Measurements from ENCODE around the gene TTF2. TPM values are rescaled to one million over a fixed set of nuclear protein-coding genes. Genes with fewer than 3 reads are reported as not detected.

The TTF2 gene
- total RNA-seq, 1 experiment from 2014 or later, result 91.4 TPM

DNA sequence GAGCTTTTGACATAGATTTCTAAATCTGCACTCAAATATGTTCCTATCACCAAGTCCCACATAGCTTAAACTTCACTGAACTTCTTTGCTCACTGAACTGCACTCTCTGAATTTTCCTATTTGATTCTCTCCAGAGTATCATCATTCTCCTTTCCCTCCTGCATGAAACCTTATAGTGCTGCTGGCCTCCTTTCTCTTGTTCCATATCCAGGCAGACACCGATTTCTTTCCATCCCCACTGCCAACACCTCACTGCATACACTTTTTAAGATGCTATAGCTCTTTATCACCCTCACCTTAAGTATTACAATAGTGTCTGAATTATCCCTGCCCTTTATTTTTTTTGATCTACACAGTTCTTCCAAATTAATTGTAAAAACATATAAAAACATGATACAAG is 64.5 kb downstream of the TTF2 start:
- POLR2A ChIA-PET (ENCODE audit: low non-redundant PET), result no interaction called here
- no peak for DNase-seq (ENCODE audit: low spot score)
- no peak for TF ChIP-seq EZH2 (IDR thresholded peaks at IDR 0.05; ENCODE audit: borderline replicate concordance, low read depth, low read length, poor library complexity, severe bottlenecking)
- TF ChIP-seq, protein P1, sequence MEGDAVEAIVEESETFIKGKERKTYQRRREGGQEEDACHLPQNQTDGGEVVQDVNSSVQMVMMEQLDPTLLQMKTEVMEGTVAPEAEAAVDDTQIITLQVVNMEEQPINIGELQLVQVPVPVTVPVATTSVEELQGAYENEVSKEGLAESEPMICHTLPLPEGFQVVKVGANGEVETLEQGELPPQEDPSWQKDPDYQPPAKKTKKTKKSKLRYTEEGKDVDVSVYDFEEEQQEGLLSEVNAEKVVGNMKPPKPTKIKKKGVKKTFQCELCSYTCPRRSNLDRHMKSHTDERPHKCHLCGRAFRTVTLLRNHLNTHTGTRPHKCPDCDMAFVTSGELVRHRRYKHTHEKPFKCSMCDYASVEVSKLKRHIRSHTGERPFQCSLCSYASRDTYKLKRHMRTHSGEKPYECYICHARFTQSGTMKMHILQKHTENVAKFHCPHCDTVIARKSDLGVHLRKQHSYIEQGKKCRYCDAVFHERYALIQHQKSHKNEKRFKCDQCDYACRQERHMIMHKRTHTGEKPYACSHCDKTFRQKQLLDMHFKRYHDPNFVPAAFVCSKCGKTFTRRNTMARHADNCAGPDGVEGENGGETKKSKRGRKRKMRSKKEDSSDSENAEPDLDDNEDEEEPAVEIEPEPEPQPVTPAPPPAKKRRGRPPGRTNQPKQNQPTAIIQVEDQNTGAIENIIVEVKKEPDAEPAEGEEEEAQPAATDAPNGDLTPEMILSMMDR (conservative IDR thresholded peaks at IDR 0.05; ENCODE audit: low read depth, low read length), result no peak
- no peak overlapping the region for H3K4me3 ChIP-seq (ENCODE audit: low read depth, low read length, poor library complexity, severe bottlenecking)
- H3K9me3 ChIP-seq (ENCODE audit: low read depth, low read length, poor library complexity, severe bottlenecking), result no peaks in the 10 kb centered on the region
- no peak overlapping the region for H3K27ac ChIP-seq (ENCODE audit: low read depth, low read length, poor library complexity, severe bottlenecking)
- BruUV-seq (replicated peaks), result no TSS peak
- intact Hi-C loops (cut with micrococcal nuclease; ENCODE audit: unreplicated experiment), result loop anchor here (5.0 kb wide), 1 partner anchor 57 kb away; no protein-coding TSS in a partner anchor
- CTCF ChIA-PET, result no interaction called here
- peaks cover 8% of the 10 kb centered on the region for H3K27me3 ChIP-seq (replicated peaks; ENCODE audit: insufficient read depth, low read depth, low read length, poor library complexity)
- no peaks in the 10 kb centered on the region for H3K4me1 ChIP-seq (ENCODE audit: insufficient read depth, low read length, poor library complexity, severe bottlenecking)
- no peaks in the 10 kb centered on the region for H3K36me3 ChIP-seq (ENCODE audit: insufficient read depth, low read length, poor library complexity, severe bottlenecking)

DNA sequence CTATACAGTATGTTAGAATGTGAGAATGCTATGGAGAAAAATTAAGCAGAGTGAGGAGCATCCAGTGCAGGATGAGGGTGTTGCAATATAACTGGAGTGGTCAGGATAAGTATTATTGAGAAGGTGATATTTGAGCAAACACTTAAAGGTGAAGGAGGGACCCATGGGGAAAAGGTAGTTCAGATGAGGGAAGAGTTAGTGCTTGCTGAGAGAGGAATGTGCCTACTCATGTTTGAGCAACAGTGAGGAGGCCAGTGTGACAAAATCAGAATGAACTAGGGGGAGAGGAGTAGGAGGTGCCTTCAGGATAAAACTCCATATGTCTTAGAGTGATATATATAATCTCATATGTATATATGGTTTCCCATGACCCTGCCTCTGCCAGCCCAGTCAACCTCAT is 67.7 kb downstream of the TTF2 start:
- intact Hi-C loops (cut with micrococcal nuclease; ENCODE audit: unreplicated experiment), result no loop called here
- DNase-seq (ENCODE audit: low spot score), result no peak
- H3K4me3 ChIP-seq (ENCODE audit: low read depth, low read length, poor library complexity, severe bottlenecking), result no peak overlapping the region
- no peaks in the 10 kb centered on the region for H3K9me3 ChIP-seq (ENCODE audit: low read depth, low read length, poor library complexity, severe bottlenecking)
- peaks cover 8% of the 10 kb centered on the region for H3K27me3 ChIP-seq (replicated peaks; ENCODE audit: insufficient read depth, low read depth, low read length, poor library complexity)
- BruUV-seq (replicated peaks), result no TSS peak
- POLR2A ChIA-PET (ENCODE audit: low non-redundant PET), result no interaction called here
- H3K27ac ChIP-seq (ENCODE audit: low read depth, low read length, poor library complexity, severe bottlenecking), result no peak overlapping the region
- TF ChIP-seq, protein P1 (conservative IDR thresholded peaks at IDR 0.05; ENCODE audit: low read depth, low read length), result no peak
- TF ChIP-seq EZH2 (IDR thresholded peaks at IDR 0.05; ENCODE audit: borderline replicate concordance, low read depth, low read length, poor library complexity, severe bottlenecking), result no peak
- no peaks in the 10 kb centered on the region for H3K4me1 ChIP-seq (ENCODE audit: insufficient read depth, low read length, poor library complexity, severe bottlenecking)
- CTCF ChIA-PET, result interaction anchor here (2.1 kb wide), 1 partner anchor 157 kb away, joined by 18 read pairs; no protein-coding TSS in a partner anchor
- H3K36me3 ChIP-seq (ENCODE audit: insufficient read depth, low read length, poor library complexity, severe bottlenecking), result no peaks in the 10 kb centered on the region

DNA sequence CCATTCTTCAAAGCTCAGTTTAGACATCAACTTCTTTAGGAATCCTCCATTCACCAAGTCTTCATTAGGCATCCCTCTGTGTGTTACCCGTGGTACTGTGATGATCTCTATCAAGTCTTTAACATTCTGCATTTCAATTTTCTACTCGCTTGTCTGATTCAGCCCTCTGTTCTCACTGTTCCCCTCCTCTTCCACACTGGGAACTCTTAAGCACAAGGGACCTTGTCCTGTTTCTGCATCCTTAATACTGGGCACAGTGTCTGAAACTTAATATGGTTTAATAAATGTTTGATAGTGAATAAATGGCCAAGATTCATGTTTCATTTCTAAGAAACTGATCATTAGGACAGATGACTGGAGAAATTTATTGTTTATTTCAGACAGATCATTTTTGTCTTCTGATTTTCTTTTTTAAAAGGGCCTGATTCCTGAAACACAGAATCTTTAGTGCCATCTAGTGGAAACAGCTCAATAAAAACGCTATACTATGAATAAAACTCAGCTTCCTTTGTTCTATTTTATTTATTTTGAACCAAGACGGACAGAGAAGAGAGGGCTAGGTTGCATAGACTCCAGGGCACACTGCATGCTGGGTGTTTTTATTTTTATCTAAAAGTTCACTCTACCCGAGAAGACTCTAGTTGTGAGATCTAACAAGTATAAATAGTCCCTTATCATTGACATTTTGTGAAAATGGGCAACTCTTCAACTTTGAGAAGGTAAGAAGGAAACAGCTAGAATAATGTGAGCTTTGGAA is 68.4 kb downstream of the TTF2 start:
- CTCF ChIA-PET, result interaction anchor here (0.8 to 2.1 kb wide), 7 partner anchors 13 to 533 kb away, joined by 3 to 18 read pairs (median 3); no protein-coding TSS in a partner anchor
- peak; percentile 61 for DNase-seq (ENCODE audit: low spot score)

More for the DNA sequence above, 68.4 kb downstream of the TTF2 start:
- no TSS peak for BruUV-seq (replicated peaks)
- intact Hi-C loops (cut with micrococcal nuclease; ENCODE audit: unreplicated experiment), result no loop called here
- no peak for TF ChIP-seq EZH2 (IDR thresholded peaks at IDR 0.05; ENCODE audit: borderline replicate concordance, low read depth, low read length, poor library complexity, severe bottlenecking)
- TF ChIP-seq, protein P1 (conservative IDR thresholded peaks at IDR 0.05; ENCODE audit: low read depth, low read length), result peak; percentile 68
- Histone ChIP-seq H3K4me1 (ENCODE audit: insufficient read depth, low read length, poor library complexity, severe bottlenecking) (no peaks in the 10 kb centered on the region), H3K9me3 (ENCODE audit: low read depth, low read length, poor library complexity, severe bottlenecking) (no peaks in the 10 kb centered on the region), H3K4me3 (ENCODE audit: low read depth, low read length, poor library complexity, severe bottlenecking) (no peak overlapping the region), H3K27me3 (replicated peaks; ENCODE audit: insufficient read depth, low read depth, low read length, poor library complexity) (peaks cover 8% of the 10 kb centered on the region), H3K36me3 (ENCODE audit: insufficient read depth, low read length, poor library complexity, severe bottlenecking) (no peaks in the 10 kb centered on the region), H3K27ac (ENCODE audit: low read depth, low read length, poor library complexity, severe bottlenecking) (no peak overlapping the region)
- POLR2A ChIA-PET (ENCODE audit: low non-redundant PET), result no interaction called here
